ENCODE data around the gene CUBN.

DNA sequence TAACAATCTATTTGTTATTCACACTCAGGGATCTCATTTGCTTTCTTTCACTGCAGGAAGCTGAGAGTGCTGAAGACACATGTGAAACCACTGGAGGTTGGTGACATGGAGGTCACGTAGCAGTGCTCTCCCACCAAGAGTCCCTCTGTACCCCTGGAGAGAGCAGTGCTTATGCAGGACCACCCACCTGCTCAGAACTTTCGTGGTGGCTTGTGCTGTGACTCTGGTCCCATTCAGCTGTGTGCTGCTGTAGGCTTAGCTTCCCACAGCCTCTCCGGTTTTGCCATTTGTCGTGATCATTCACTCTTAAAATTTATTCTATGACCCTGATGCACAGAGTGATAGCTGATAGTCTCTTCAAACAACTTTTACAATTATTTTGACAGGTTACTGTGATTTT lies 216.3 kb downstream of the CUBN start:
- TF ChIP-seq, protein P1, sequence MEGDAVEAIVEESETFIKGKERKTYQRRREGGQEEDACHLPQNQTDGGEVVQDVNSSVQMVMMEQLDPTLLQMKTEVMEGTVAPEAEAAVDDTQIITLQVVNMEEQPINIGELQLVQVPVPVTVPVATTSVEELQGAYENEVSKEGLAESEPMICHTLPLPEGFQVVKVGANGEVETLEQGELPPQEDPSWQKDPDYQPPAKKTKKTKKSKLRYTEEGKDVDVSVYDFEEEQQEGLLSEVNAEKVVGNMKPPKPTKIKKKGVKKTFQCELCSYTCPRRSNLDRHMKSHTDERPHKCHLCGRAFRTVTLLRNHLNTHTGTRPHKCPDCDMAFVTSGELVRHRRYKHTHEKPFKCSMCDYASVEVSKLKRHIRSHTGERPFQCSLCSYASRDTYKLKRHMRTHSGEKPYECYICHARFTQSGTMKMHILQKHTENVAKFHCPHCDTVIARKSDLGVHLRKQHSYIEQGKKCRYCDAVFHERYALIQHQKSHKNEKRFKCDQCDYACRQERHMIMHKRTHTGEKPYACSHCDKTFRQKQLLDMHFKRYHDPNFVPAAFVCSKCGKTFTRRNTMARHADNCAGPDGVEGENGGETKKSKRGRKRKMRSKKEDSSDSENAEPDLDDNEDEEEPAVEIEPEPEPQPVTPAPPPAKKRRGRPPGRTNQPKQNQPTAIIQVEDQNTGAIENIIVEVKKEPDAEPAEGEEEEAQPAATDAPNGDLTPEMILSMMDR (IDR thresholded peaks at IDR 0.05): no peak
- TF ChIP-seq IRF2 (CRISPR knock-in tag; IDR thresholded peaks at IDR 0.05; ENCODE audit: borderline replicate concordance, low read depth) (no peak), CREM (CRISPR knock-in tag; IDR thresholded peaks at IDR 0.05) (no peak), FOXP1 (CRISPR knock-in tag; IDR thresholded peaks at IDR 0.05; ENCODE audit: borderline replicate concordance) (no peak), TEAD1 (CRISPR knock-in tag; IDR thresholded peaks at IDR 0.05) (no peak), NFE2L1 (CRISPR knock-in tag; IDR thresholded peaks at IDR 0.05) (no peak), ZNF138 (CRISPR knock-in tag; conservative IDR thresholded peaks at IDR 0.05) (no peak)
- TF ChIP-seq, protein P2, sequence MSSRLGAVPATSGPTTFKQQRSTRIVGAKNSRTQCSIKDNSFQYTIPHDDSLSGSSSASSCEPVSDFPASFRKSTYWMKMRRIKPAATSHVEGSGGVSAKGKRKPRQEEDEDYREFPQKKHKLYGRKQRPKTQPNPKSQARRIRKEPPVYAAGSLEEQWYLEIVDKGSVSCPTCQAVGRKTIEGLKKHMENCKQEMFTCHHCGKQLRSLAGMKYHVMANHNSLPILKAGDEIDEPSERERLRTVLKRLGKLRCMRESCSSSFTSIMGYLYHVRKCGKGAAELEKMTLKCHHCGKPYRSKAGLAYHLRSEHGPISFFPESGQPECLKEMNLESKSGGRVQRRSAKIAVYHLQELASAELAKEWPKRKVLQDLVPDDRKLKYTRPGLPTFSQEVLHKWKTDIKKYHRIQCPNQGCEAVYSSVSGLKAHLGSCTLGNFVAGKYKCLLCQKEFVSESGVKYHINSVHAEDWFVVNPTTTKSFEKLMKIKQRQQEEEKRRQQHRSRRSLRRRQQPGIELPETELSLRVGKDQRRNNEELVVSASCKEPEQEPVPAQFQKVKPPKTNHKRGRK (CRISPR knock-in tag; IDR thresholded peaks at IDR 0.05; ENCODE audit: borderline replicate concordance): no peak
- TF ChIP-seq, protein P3, sequence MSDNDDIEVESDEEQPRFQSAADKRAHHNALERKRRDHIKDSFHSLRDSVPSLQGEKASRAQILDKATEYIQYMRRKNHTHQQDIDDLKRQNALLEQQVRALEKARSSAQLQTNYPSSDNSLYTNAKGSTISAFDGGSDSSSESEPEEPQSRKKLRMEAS (CRISPR knock-in tag; IDR thresholded peaks at IDR 0.05): no peak
- TF ChIP-seq, protein P4, sequence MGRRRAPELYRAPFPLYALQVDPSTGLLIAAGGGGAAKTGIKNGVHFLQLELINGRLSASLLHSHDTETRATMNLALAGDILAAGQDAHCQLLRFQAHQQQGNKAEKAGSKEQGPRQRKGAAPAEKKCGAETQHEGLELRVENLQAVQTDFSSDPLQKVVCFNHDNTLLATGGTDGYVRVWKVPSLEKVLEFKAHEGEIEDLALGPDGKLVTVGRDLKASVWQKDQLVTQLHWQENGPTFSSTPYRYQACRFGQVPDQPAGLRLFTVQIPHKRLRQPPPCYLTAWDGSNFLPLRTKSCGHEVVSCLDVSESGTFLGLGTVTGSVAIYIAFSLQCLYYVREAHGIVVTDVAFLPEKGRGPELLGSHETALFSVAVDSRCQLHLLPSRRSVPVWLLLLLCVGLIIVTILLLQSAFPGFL (CRISPR knock-in tag; IDR thresholded peaks at IDR 0.05; ENCODE audit: borderline replicate concordance): no peak

Measured in WTC11 (cell line).